KBM-7 (cell line): ENCODE results near the gene WAPL.
"Not testable (repeated sequence)": the region's sequence is repeated elsewhere in the genome, so short reads cannot be mapped to it uniquely, and the experiment has no call there.

ENCODE experiments used
- DNase-seq: peaks from one replicate; pipeline ENCODE4 v3.0.0-alpha.2; 2015
- in situ Hi-C: fragments of 300-500 bp; cut with MboI; formaldehyde crosslinking; loops from 2 replicates; pipeline ENCODE4 v1.14.3; 2020; ENCODE audit warnings: low sequenced_read_pairs, low pct_unique_long_range_greater_than_20kb, mixed read lengths

WAPL gene

DNA sequence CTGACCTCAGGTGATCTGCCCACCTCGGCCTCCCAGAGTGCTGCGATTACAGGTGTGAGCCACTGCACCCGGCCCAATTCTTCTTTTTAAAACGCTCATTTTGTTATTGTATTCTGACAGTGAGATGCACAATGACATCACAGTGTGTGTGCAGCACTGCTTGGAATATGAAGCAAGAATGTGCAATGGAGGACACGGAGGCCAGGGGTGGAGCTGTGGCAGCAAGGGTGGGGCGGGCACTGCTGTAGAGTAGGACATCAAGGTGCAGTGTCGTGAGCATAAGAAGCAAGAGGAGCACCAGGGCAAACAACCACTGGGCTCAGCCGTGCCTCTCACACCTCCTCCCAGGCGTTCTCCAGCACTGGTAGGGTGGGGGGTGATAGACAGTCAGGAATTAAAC lies 128.2 kb downstream of the WAPL start:
- in situ Hi-C loops, result loop anchor here (25.0 kb wide), 1 partner anchor 194 kb away; no protein-coding TSS in a partner anchor
- DNase-seq, result no peak

DNA sequence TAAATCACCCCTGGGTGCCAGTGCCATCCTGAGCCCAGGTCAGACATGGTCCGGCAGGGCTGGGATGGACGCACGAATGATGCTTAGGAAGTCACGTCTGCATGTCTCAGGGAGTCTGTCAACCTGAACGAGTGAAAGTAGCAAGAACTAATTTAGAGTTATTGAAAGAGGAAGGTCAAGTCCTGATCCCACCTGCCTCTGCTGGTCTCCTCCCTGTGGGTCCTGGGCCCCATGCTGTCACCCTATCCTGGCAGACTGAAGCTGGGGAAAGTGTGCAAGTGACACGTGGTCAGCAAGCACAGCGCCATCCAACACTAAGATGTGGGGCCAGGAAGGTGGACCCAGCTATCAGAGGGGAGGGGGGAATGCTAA lies 128.9 kb downstream of the WAPL start:
- in situ Hi-C loops, result loop anchor here (25.0 kb wide), 1 partner anchor 195 kb away; no protein-coding TSS in a partner anchor
- no peak for DNase-seq

- in situ Hi-C loops, result loop anchor here (25.0 kb wide), 1 partner anchor 195 kb away; no protein-coding TSS in a partner anchor
These were observed 129.4 kb downstream of the WAPL start for GRCh38 chr10:86391986-86392722.

GRCh38 chr10:86391236-86391840 lies 130.3 kb downstream of the WAPL start:
- no peak for DNase-seq
- in situ Hi-C loops, result loop anchor here (25.0 kb wide), 1 partner anchor 196 kb away; no protein-coding TSS in a partner anchor

More at GRCh38 chr10:86391986-86392722, 129.4 kb downstream of the WAPL start:
- no peak for DNase-seq

DNA sequence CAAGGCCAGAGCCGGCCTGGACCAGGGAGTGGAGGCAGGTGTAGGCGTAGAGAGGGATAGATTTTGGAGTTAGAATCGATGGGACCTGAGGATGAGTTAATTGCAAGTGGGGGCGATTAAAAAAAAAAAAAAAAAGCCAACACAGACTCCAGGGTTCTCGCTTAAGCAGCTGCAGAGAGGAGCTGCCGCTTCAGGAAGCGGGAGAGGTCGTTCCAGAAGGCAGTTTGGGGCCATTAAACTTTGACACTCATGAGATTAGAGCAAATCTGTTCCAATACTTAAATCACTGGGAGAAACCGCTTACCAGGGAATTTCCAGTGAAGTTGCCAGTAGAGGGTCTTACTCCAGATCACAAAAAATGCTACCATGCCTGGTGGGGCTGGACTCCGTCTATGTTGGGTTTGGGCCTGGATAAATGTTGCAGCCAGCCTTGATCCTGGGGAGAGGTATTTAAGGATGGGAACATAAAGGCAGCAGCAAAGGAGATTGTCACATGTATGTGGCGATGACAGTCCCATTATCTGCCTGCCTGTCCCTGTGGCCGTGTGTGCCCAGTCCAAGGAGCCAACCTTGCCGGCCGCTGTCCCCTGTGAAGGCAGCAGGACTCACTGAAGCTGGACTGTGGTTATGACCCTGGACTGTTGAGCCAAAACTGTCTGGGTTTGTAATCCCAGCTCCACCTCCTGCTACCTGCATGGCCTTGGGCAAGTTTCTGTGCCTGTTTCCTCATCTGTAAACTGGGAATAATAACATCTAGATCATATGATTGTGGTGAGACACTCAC lies 131.1 kb downstream of the WAPL start:
- DNase-seq, result no peak
- in situ Hi-C loops, result loop anchor here (25.0 kb wide), 1 partner anchor 197 kb away; no protein-coding TSS in a partner anchor

DNA sequence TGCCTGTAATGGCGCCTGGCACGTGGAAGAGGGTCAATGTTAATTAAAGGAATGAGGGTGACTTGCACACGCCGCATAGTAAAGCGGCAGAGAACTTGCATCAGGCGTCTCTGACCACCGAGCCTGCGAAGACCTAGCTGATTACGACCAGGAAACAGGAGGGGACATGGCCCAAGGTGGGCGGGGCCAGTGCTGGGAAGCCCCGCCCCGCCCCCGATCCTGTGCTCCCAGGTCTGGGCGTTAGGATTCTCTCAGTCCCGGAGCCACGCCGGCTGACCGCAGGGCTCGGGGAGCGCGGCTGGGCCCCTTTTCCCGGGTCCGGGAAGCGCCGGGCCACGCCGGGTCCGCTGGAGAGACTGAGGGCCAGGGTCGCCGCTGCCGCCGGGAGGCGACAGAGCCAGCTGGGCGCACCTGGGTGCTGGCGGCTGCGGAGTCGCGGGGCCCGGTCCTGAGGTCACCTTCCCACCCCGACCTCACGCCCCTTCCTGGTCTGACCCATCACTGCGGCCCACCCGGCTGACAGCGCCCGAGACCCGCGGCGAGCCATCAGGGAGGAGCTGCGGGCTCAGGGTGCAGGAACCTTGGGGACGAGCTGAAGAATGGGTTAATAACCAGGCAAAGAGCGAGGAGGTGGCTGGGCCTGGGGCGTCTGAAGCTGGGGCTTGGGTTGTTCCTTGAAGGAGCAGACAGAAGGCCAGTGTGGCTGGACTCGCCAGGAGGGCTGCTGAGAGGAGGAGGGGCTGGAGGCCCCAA lies 132.0 kb downstream of the WAPL start:
- DNase-seq, result no peak
- in situ Hi-C loops, result loop anchor here (25.0 kb wide), 1 partner anchor 198 kb away; no protein-coding TSS in a partner anchor

GRCh38 chr10:86389109-86389440 lies 132.5 kb downstream of the WAPL start:
- in situ Hi-C loops, result loop anchor here (25.0 kb wide), 1 partner anchor 198 kb away; no protein-coding TSS in a partner anchor
- not testable (repeated sequence) for DNase-seq

DNA sequence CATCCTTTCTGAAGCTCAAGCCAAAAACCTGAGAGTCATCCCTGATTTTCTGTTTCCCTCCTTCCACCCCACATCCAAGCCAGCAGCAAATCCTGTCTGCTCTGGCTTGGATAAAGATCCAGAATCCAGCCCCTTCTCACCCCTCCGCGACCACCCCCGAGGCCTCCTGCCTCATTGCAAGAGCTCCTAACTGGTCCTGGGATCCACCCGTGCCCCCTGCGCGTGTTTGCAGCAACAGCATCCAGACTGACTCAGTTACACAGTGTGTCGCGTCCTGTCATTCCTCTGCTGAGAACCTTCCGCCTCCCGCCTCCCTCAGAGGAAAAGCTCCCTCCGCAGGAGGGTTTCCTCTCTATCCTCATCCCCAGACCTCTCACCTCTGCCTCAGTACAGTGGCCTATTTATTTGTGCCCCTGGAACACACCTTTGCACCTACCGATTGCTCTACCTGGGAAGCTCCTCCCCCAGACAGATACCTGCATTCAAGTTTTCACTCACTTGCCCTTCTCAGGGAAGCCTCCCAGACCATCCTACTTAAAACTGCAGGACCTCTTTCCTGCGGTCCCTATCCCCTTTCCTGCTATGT lies 133.4 kb downstream of the WAPL start:
- no peak for DNase-seq
- in situ Hi-C loops, result loop anchor here (25.0 kb wide), 1 partner anchor 199 kb away; no protein-coding TSS in a partner anchor

GRCh38 chr10:86387178-86387794 lies 134.3 kb downstream of the WAPL start:
- in situ Hi-C loops, result loop anchor here (25.0 kb wide), 1 partner anchor 200 kb away; no protein-coding TSS in a partner anchor
- DNase-seq, result peak; percentile 23

GRCh38 chr10:86385806-86386205 lies 135.8 kb downstream of the WAPL start:
- DNase-seq, result no peak
- in situ Hi-C loops, result loop anchor here (25.0 kb wide), 1 partner anchor 201 kb away; no protein-coding TSS in a partner anchor
